Esophagus muscularis mucosa (tissue), 4 donors: ENCODE measurements around the gene UBL5. TPM values are rescaled to one million over a fixed set of nuclear protein-coding genes. Genes with fewer than 3 reads are reported as not detected.

Experiments
- DNase-seq: peaks from one replicate; pipeline ENCODE4 v3.0.0-alpha.2; 2017; ENCODE audit errors: extremely low spot score
- H3K27ac ChIP-seq, 4 donors: fragments of 200-600 bp; sonication (generic); replicated peaks in 1 of 4; 1 replicate in 3 of 4; 2 replicates in 1 of 4; pipeline ENCODE4 v1.5.1; 2016 to 2019; ENCODE audit warnings: mild to moderate bottlenecking in 1 of 4
- H3K27me3 ChIP-seq, 4 donors: fragments of 200-600 bp; sonication (generic); one replicate each; pipeline versions ENCODE4 v1.5.1 to v1.6.0; 2016 to 2019
- H3K36me3 ChIP-seq, 4 donors: fragments of 200-600 bp; sonication (generic); one replicate each; pipeline ENCODE4 v1.5.1; 2016 to 2019
- H3K4me1 ChIP-seq, 4 donors: fragments of 200-600 bp; sonication (generic); one replicate each; pipeline ENCODE4 v1.5.1; 2016 to 2019
- H3K4me3 ChIP-seq, 4 donors: fragments of 200-600 bp; sonication (generic); 1 replicate in 2 of 4; 2 replicates in 2 of 4; pipeline ENCODE4 v1.5.1; 2016 to 2019; ENCODE audit warnings: mild to moderate bottlenecking in 4 of 4, moderate library complexity in 1 of 4
- H3K9me3 ChIP-seq, 4 donors: fragments of 200-600 bp; sonication (generic); 1 replicate in 3 of 4; 2 replicates in 1 of 4; pipeline ENCODE4 v1.5.1; 2016 to 2019
- EP300 ChIP-seq: sonication (generic); formaldehyde crosslinking; IDR thresholded peaks from one replicate; pipeline ENCODE4 v1.6.1; 2017; ENCODE audit warnings: antibody characterized with exemption
- POLR2A ChIP-seq: fragments of 450-650 bp; IDR thresholded peaks from one replicate; pipeline ENCODE4 v1.6.1; 2017; ENCODE audit warnings: antibody characterized with exemption, moderate library complexity, mild to moderate bottlenecking, low read depth
- POLR2AphosphoS5 ChIP-seq, 2 donors: sonication (generic); formaldehyde crosslinking; IDR thresholded peaks; one replicate each; pipeline ENCODE4 v1.6.1; 2017; ENCODE audit warnings: antibody characterized with exemption in 2 of 2
- WGBS: methylation state at CpG from one replicate; pipeline ENCODE4 v1.1.5; 2018; 5-methylcytosine and 5-hydroxymethylcytosine counted together
- intact Hi-C: fragments of 100-400 bp; cut with DNase I; formaldehyde crosslinking; loops from one replicate; pipeline ENCODE4 v1.15.1; 2023
- total RNA-seq, 4 donors: library from RNA; depleted of rRNA; stranded (reverse); fragments of >200 nt; gene quantifications; one replicate each; pipeline versions ENCODE4 v1.1.0 to v1.2.1, GENCODE V29; 2016
- TF ChIP-seq, protein P1 (sequence below), 3 experiments: fragments of 200-600 bp in 2 of 3; fragments of 450-650 bp in 1 of 3; sonication (generic) in 2 of 3; IDR thresholded peaks; one replicate each; pipeline ENCODE4 v1.5.1; 2017 to 2019; ENCODE audit warnings: antibody characterized with exemption in 3 of 3, mild to moderate bottlenecking in 2 of 3, moderate library complexity in 1 of 3

Gene UBL5
- total RNA-seq, 4 donors from 2014 or later = 297 to 717 (median 464) TPM

DNA sequence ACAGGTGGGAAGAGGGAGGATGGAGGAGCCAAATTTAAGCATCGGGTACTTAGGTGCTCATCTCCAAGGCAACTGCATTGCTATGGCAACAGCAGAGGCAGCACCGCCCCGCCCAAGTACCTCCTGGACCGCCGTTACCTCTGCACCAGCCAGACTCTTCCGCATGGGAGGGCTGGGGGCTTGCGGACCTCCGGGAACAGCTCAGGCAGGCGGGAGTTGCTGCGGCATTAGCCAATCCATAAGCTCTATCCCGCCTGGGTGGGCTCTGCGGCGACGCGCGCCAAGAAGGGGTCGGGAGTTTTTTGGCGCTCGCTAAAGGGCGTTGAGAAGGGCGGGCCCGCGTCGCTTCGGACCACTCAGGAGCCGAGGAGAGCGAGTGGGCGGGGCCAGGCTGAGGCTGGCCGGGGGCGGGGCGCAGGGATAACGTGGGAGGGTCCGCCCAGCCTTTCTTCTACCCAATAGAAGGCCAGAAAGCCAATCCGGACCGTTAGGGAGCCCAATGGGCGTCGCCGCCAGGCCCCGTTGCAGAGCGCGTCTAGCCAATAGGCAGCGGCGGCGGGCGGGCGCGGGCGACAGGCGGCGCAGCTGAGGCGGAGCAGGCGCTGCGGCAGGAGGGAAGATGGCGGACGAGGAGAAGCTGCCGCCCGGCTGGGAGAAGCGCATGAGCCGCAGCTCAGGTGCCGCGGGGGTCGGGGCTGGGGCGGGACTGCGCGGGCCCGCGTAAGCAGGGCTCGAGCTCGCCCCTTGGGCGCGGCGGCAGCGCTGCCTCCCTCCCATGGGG, 7.2 kb downstream of the UBL5 start, which contains the start of gene PIN1:
TSS of gene PIN1 (plus strand) at position 593 of the 781 bp plus-strand sequence. CDS start at position 620, 27 bp downstream.
- no peaks in the 10 kb centered on the region for H3K27me3 ChIP-seq
- TF ChIP-seq EP300 (no peak), POLR2AphosphoS5 (IDR thresholded peaks at IDR 0.05) (peak; percentile 70 to 73), POLR2A (no peak)
- TF ChIP-seq, protein P1, sequence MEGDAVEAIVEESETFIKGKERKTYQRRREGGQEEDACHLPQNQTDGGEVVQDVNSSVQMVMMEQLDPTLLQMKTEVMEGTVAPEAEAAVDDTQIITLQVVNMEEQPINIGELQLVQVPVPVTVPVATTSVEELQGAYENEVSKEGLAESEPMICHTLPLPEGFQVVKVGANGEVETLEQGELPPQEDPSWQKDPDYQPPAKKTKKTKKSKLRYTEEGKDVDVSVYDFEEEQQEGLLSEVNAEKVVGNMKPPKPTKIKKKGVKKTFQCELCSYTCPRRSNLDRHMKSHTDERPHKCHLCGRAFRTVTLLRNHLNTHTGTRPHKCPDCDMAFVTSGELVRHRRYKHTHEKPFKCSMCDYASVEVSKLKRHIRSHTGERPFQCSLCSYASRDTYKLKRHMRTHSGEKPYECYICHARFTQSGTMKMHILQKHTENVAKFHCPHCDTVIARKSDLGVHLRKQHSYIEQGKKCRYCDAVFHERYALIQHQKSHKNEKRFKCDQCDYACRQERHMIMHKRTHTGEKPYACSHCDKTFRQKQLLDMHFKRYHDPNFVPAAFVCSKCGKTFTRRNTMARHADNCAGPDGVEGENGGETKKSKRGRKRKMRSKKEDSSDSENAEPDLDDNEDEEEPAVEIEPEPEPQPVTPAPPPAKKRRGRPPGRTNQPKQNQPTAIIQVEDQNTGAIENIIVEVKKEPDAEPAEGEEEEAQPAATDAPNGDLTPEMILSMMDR (IDR thresholded peaks at IDR 0.05) = peak; percentile 40 to 68 (median 65)
- peak; percentile 100 for DNase-seq
- peaks cover 5 to 36% (median 21%) of the 10 kb centered on the region in 4 donors for H3K36me3 ChIP-seq
- H3K27ac ChIP-seq = peak within 1 kb of the TSS; percentile 80 to 84 (median 80)
- peaks cover 12 to 39% (median 25%) of the 10 kb centered on the region in 4 donors for H3K4me1 ChIP-seq
- intact Hi-C loops = no loop called here
- peak within 1 kb of the TSS; percentile 88 to 99 (median 96) for H3K4me3 ChIP-seq
- WGBS = 1% methylated on average over 10 of the region's 73 CpGs
- H3K9me3 ChIP-seq = no peaks in the 10 kb centered on the region

DNA sequence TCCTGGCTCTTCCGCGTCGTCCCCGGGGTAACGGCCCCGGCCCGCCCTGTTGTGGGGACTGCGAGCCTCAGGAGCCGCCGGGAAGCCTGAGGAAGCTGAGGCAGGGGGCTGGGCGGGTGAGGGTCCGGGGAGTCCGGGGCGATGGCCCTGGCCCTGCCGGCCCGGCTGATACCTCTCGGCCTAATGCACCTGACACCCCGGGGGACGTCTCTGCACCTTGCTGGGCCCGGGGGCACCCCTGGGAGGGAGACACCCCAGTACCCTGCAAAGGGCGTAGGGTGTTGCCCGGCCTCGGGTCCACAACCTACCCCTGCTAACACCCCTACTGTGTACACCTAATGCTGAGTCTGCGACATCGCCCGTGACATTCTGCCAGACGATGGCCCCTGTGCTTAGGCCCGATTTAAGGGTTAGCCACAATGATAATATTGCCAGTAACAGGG, 7.8 kb downstream of the UBL5 start:
- no peak for DNase-seq
- H3K27ac ChIP-seq = peak overlapping the region; percentile 80 to 84 (median 80)
- WGBS = 0% methylated on average over 2 of the region's 28 CpGs

DNA sequence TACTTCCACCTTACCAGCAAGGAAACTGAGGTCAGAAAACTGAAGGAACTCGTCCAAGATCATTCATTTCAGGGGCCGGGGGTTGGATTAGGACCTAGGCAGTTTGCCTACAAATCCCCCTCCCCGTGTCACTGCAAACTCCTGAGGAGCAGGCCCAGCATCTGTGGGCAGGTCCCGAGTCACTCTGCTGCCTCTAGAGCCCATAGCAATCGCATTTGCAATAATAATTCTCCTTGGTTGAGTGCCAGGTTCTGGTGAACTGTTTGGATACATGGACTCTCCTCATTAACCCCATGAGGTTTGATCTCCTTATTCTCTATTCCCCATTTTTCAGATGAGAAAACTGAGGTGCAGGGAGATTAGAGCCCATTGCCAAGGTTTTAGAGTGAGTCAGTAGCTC, 8.3 kb downstream of the UBL5 start:
- 0% methylated on average over 2 of the region's 5 CpGs for WGBS
- peak overlapping the region; percentile 88 to 99 (median 96) for H3K4me3 ChIP-seq
- H3K4me1 ChIP-seq = peaks cover 12 to 39% (median 25%) of the 10 kb centered on the region in 4 donors
- intact Hi-C loops = no loop called here
- no peak for DNase-seq
- no peak overlapping the region for H3K27ac ChIP-seq
- H3K27me3 ChIP-seq = no peaks in the 10 kb centered on the region
- TF ChIP-seq POLR2AphosphoS5 (IDR thresholded peaks at IDR 0.05) (no peak), EP300 (no peak), POLR2A (no peak)
- TF ChIP-seq, protein P1 (IDR thresholded peaks at IDR 0.05) = no peak
- peaks cover 16 to 36% (median 29%) of the 10 kb centered on the region in 4 donors for H3K36me3 ChIP-seq
- H3K9me3 ChIP-seq = no peaks in the 10 kb centered on the region

More for the DNA sequence above, 7.8 kb downstream of the UBL5 start:
- TF ChIP-seq POLR2AphosphoS5 (IDR thresholded peaks at IDR 0.05) (no peak), POLR2A (no peak), EP300 (no peak)
- TF ChIP-seq, protein P1 (IDR thresholded peaks at IDR 0.05) = no peak
- Histone ChIP-seq H3K36me3 (peaks cover 11 to 36% (median 25%) of the 10 kb centered on the region in 4 donors), H3K4me3 (peak overlapping the region; percentile 88 to 99 (median 96)), H3K27me3 (no peaks in the 10 kb centered on the region), H3K4me1 (peaks cover 12 to 39% (median 25%) of the 10 kb centered on the region in 4 donors), H3K9me3 (no peaks in the 10 kb centered on the region)
- intact Hi-C loops = no loop called here

DNA sequence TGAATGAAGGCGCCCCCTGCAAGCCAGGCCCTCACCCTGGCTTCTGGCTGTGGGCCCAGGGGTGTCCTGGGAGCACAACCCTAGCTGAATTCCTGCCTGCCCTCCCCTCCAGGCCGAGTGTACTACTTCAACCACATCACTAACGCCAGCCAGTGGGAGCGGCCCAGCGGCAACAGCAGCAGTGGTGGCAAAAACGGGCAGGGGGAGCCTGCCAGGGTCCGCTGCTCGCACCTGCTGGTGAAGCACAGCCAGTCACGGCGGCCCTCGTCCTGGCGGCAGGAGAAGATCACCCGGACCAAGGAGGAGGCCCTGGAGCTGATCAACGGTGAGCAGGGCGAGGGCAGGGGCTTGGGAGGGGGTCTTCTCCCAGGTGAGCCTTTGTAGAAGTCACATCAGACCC, 10.6 kb downstream of the UBL5 start:
- no peaks in the 10 kb centered on the region for H3K27me3 ChIP-seq
- no peak for DNase-seq
- H3K4me3 ChIP-seq = no peak overlapping the region
- WGBS = 96% methylated on average over 9 of the region's 15 CpGs
- peaks cover 0 to under 1% (median 0%) of the 10 kb centered on the region in 4 donors for H3K9me3 ChIP-seq
- H3K36me3 ChIP-seq = peaks cover 34 to 54% (median 52%) of the 10 kb centered on the region in 4 donors
- TF ChIP-seq POLR2AphosphoS5 (IDR thresholded peaks at IDR 0.05) (no peak), POLR2A (no peak), EP300 (no peak)
- TF ChIP-seq, protein P1 (IDR thresholded peaks at IDR 0.05) = no peak
- H3K27ac ChIP-seq = no peak overlapping the region
- H3K4me1 ChIP-seq = peaks cover 15 to 44% (median 31%) of the 10 kb centered on the region in 4 donors
- intact Hi-C loops = no loop called here
